Panc1 (cell line): Measurements from ENCODE around the gene MRPL17. TPM values are rescaled to one million over a fixed set of nuclear protein-coding genes. Genes with fewer than 3 reads are reported as not detected.

Experiments used
- ATAC-seq: fragments of 200-7000 bp; cut with Tn5 transposase; 2 replicates; pipeline ENCODE4 v1.9.1; 2020; ENCODE audit warnings: mild to moderate bottlenecking, moderate library complexity
- BruUV-seq: library from RNA; stranded (reverse); fragments of 400-500 nt; replicated peaks from 2 replicates; lab custom pipeline; 2021; lab: Mats Ljungman, UMichigan
- CTCF ChIA-PET: fragments of 300-600 bp; sonication (Branson Sonifier 250); formaldehyde crosslinking; loops from one replicate; lab custom pipeline; 2022; ENCODE audit warnings: antibody characterized with exemption; lab: Charles Lee
- POLR2A ChIA-PET: fragments of 300-600 bp; sonication (Branson Sonifier 250); formaldehyde crosslinking; loops from one replicate; lab custom pipeline; 2022; ENCODE audit warnings: antibody characterized with exemption; lab: Charles Lee
- DNase-seq: peaks from one replicate; pipeline ENCODE4 v3.0.0-alpha.2; 2010; ENCODE audit warnings: low read depth, low spot score
- H3K27ac ChIP-seq: 2 replicates; pipeline ENCODE4 v1.5.1; 2011; ENCODE audit warnings: mild to moderate bottlenecking, low read length, inconsistent platforms
- H3K27me3 ChIP-seq: fragments of 200-500 bp; sonication (Bioruptor generic); 2 replicates; pipeline ENCODE4 v1.6.0; 2014; ENCODE audit warnings: low read length, inconsistent platforms; ENCODE audit not compliant: control insufficient read depth, insufficient read depth
- H3K36me3 ChIP-seq: fragments of 200-500 bp; sonication (Bioruptor generic); 2 replicates; pipeline ENCODE4 v1.5.1; 2014; ENCODE audit warnings: inconsistent platforms, mild to moderate bottlenecking, low read length, moderate library complexity; ENCODE audit not compliant: control insufficient read depth, insufficient read depth
- H3K4me1 ChIP-seq: 2 replicates; pipeline ENCODE4 v1.5.1; 2011; ENCODE audit warnings: inconsistent platforms, mild to moderate bottlenecking, low read length, moderate library complexity; ENCODE audit not compliant: control insufficient read depth, insufficient read depth
- H3K4me3 ChIP-seq, 2 experiments: 2 replicates each; pipeline ENCODE4 v1.5.1; 2011 to 2012; ENCODE audit warnings: low read depth in 2 of 2, low read length in 2 of 2, mild to moderate bottlenecking in 2 of 2, inconsistent platforms in 1 of 2, moderate library complexity in 1 of 2
- H3K9me3 ChIP-seq: fragments of 200-500 bp; sonication (Bioruptor generic); 2 replicates; pipeline ENCODE4 v1.5.1; 2014; ENCODE audit warnings: low read depth, mild to moderate bottlenecking, inconsistent platforms, low read length, moderate library complexity; ENCODE audit not compliant: control insufficient read depth, insufficient read depth
- POLR2AphosphoS5 ChIP-seq: IDR thresholded peaks from 2 replicates; pipeline ENCODE4 v1.6.1; 2012; ENCODE audit warnings: mild to moderate bottlenecking, low read depth, low read length, moderate library complexity
- SIN3A ChIP-seq: IDR thresholded peaks from 2 replicates; pipeline ENCODE4 v1.6.1; 2012; ENCODE audit warnings: low read depth, mild to moderate bottlenecking, low read length, moderate library complexity, borderline replicate concordance; ENCODE audit not compliant: insufficient read depth
- TCF7L2 ChIP-seq: IDR thresholded peaks from 2 replicates; pipeline ENCODE4 v1.6.1; 2011; ENCODE audit warnings: mild to moderate bottlenecking, low read depth, low read length, inconsistent platforms
- in situ Hi-C: cut with HindIII; loops from 2 replicates; pipeline ENCODE4 v1.10.0; 2016; ENCODE audit warnings: low sequenced_read_pairs, low pct_unique_long_range_greater_than_20kb
- intact Hi-C: fragments of 100-400 bp; cut with micrococcal nuclease; formaldehyde crosslinking; loops from one replicate; pipeline ENCODE4 v1.10.0; 2022; ENCODE audit not compliant: unreplicated experiment
- total RNA-seq: library from RNA; stranded (reverse); gene quantifications from one replicate; pipeline ENCODE4 v1.2.1, GENCODE V29; 2021; ENCODE audit not compliant: unreplicated experiment
- TF ChIP-seq, protein P1 (sequence below), 2 experiments: IDR thresholded peaks; 2 replicates each; pipeline ENCODE4 v1.6.1; 2011 to 2012; ENCODE audit warnings: low read depth in 2 of 2, control low read depth in 1 of 2, low read length in 1 of 2, mild to moderate bottlenecking in 1 of 2, moderate library complexity in 1 of 2; ENCODE audit not compliant: insufficient read depth in 1 of 2
- TF ChIP-seq, protein P2 (sequence below): fragments of 450-650 bp; IDR thresholded peaks from 2 replicates; pipeline ENCODE4 v1.5.1; 2017; ENCODE audit warnings: mild to moderate bottlenecking

Gene MRPL17
- total RNA-seq, 1 experiment from 2014 or later, result 115 TPM

DNA sequence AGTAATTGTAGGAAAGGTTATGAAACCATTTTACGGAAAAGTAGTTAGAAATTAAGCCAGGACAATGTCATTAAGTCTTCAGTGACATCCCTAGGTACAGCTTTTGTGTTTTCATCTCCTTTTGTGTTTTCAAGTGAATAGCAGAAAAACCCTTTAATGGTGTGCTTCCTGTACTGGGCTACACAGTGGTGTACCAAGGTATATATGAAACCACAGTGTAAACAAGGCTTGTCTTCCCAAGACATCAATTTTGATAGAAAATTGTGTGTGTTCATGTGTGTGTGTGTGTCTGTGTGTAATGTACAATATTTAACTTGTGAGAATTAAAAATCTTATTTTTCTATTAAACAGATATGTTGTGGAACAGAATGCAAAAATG lies 8.9 kb downstream of the MRPL17 start:
- BruUV-seq, result no TSS peak
- H3K4me1 ChIP-seq, result no peaks in the 10 kb centered on the region
- H3K27me3 ChIP-seq, result no peaks in the 10 kb centered on the region; the same call in 1 of the 2 replicates
- intact Hi-C loops (no loop called here), in situ Hi-C loops (no loop called here)
- H3K9me3 ChIP-seq, result no peaks in the 10 kb centered on the region
- no peak overlapping the region for H3K4me3 ChIP-seq
- H3K27ac ChIP-seq, result no peak overlapping the region
- ChIA-PET CTCF (no interaction called here), POLR2A (no interaction called here)
- H3K36me3 ChIP-seq, result no peaks in the 10 kb centered on the region
- ATAC-seq, result no peak
- no peak for DNase-seq
- no peak for TF ChIP-seq SIN3A
- TF ChIP-seq, protein P1, sequence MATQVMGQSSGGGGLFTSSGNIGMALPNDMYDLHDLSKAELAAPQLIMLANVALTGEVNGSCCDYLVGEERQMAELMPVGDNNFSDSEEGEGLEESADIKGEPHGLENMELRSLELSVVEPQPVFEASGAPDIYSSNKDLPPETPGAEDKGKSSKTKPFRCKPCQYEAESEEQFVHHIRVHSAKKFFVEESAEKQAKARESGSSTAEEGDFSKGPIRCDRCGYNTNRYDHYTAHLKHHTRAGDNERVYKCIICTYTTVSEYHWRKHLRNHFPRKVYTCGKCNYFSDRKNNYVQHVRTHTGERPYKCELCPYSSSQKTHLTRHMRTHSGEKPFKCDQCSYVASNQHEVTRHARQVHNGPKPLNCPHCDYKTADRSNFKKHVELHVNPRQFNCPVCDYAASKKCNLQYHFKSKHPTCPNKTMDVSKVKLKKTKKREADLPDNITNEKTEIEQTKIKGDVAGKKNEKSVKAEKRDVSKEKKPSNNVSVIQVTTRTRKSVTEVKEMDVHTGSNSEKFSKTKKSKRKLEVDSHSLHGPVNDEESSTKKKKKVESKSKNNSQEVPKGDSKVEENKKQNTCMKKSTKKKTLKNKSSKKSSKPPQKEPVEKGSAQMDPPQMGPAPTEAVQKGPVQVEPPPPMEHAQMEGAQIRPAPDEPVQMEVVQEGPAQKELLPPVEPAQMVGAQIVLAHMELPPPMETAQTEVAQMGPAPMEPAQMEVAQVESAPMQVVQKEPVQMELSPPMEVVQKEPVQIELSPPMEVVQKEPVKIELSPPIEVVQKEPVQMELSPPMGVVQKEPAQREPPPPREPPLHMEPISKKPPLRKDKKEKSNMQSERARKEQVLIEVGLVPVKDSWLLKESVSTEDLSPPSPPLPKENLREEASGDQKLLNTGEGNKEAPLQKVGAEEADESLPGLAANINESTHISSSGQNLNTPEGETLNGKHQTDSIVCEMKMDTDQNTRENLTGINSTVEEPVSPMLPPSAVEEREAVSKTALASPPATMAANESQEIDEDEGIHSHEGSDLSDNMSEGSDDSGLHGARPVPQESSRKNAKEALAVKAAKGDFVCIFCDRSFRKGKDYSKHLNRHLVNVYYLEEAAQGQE (IDR thresholded peaks at IDR 0.05; ENCODE audit: insufficient read depth in 1 of 2, low read depth in 2 of 2, low read length in 1 of 2), result no peak
- TF ChIP-seq, protein P2, sequence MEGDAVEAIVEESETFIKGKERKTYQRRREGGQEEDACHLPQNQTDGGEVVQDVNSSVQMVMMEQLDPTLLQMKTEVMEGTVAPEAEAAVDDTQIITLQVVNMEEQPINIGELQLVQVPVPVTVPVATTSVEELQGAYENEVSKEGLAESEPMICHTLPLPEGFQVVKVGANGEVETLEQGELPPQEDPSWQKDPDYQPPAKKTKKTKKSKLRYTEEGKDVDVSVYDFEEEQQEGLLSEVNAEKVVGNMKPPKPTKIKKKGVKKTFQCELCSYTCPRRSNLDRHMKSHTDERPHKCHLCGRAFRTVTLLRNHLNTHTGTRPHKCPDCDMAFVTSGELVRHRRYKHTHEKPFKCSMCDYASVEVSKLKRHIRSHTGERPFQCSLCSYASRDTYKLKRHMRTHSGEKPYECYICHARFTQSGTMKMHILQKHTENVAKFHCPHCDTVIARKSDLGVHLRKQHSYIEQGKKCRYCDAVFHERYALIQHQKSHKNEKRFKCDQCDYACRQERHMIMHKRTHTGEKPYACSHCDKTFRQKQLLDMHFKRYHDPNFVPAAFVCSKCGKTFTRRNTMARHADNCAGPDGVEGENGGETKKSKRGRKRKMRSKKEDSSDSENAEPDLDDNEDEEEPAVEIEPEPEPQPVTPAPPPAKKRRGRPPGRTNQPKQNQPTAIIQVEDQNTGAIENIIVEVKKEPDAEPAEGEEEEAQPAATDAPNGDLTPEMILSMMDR, result no peak
- no peak for TF ChIP-seq POLR2AphosphoS5
- TF ChIP-seq TCF7L2, result no peak

DNA sequence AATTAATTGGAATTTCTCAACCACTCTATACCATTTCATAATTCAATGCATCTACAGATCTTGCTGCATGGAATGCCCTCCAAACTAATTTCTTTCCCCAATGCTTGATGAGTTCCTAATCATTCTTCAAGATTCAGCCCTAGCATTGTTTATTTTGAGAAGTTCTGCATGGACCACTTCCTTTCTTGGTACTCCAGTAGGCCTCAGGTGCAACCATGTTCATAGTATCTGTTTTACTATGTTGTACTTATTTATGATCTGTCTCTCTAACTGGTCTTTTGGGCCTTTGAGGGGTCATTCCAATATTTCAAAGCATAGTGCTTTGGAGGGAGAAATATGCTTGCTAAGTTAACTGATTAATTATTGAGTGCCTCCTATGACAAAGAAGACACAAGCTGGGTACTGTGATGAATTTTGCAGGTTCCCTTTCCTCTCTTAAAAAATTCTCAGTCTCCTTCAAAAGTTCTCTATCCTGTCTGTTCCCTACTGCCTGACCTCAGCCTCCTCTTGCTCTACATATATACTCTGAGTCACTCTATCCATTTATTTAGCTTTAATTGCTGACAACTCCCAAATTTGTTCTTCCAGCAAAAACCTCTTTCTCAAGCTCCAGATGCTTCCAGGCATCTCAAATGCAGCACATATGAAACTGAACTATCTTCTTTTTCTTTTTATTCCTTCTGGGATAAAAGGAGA lies 9.5 kb downstream of the MRPL17 start:
- intact Hi-C loops, result no loop called here
- DNase-seq (no peak), ATAC-seq (no peak)
- Histone ChIP-seq H3K4me1 (no peaks in the 10 kb centered on the region), H3K36me3 (no peaks in the 10 kb centered on the region), H3K9me3 (no peaks in the 10 kb centered on the region), H3K4me3 (no peak overlapping the region), H3K27me3 (no peaks in the 10 kb centered on the region; the same call in 1 of the 2 replicates), H3K27ac (no peak overlapping the region)
- in situ Hi-C loops, result no loop called here
- TF ChIP-seq SIN3A (no peak), POLR2AphosphoS5 (no peak), TCF7L2 (no peak)
- TF ChIP-seq, protein P2, result no peak
- TF ChIP-seq, protein P1 (IDR thresholded peaks at IDR 0.05; ENCODE audit: insufficient read depth in 1 of 2, low read depth in 2 of 2, low read length in 1 of 2), result no peak
- POLR2A ChIA-PET, result no interaction called here
- no TSS peak for BruUV-seq
- CTCF ChIA-PET, result no interaction called here
